WERI-Rb-1 (cell line): ENCODE measurements around the gene SH3GL3.
A peak's percentile ranks its signal among the peaks of the same experiment; 100 is the strongest.

Experiments
- DNase-seq: peaks from one replicate; pipeline ENCODE4 v3.0.0-alpha.2; 2020
- H3K27ac ChIP-seq: fragments of 250-450 bp; sonication (Bioruptor Pico); 2 replicates; pipeline ENCODE4 v1.5.1; 2020; ENCODE audit warnings: mild to moderate bottlenecking, moderate library complexity
- H3K27me3 ChIP-seq: fragments of 250-450 bp; sonication (Bioruptor Pico); 2 replicates; pipeline ENCODE4 v1.5.1; 2021; ENCODE audit warnings: mild to moderate bottlenecking, low read depth, moderate library complexity; ENCODE audit not compliant: insufficient read depth, severe bottlenecking
- H3K36me3 ChIP-seq: fragments of 250-450 bp; sonication (Bioruptor Pico); 2 replicates; pipeline ENCODE4 v1.5.1; 2020; ENCODE audit warnings: mild to moderate bottlenecking, moderate library complexity
- H3K4me3 ChIP-seq: 2 replicates; pipeline ENCODE4 v1.5.1; 2011; ENCODE audit warnings: low read depth, mild to moderate bottlenecking, control low read depth, low read length
- H3K9me3 ChIP-seq: fragments of 250-450 bp; sonication (Bioruptor Pico); 2 replicates; pipeline ENCODE4 v1.5.1; 2021; ENCODE audit warnings: mild to moderate bottlenecking, moderate library complexity; ENCODE audit not compliant: severe bottlenecking
- CTCF ChIP-seq: IDR thresholded peaks from 2 replicates; pipeline ENCODE4 v1.5.1; 2011; ENCODE audit warnings: low read depth, mild to moderate bottlenecking, control low read depth, inconsistent platforms, low read length

The SH3GL3 gene

GRCh38 chr15:83651541-83651940 is 204.4 kb downstream of the SH3GL3 start:
- no peak for DNase-seq
- H3K27me3 ChIP-seq = peaks cover 42% of the 10 kb centered on the region

GRCh38 chr15:83652626-83653204 is 205.6 kb downstream of the SH3GL3 start:
- Histone ChIP-seq H3K27me3 (peaks cover 42% of the 10 kb centered on the region), H3K36me3 (no peaks in the 10 kb centered on the region), H3K9me3 (no peaks in the 10 kb centered on the region)

More at GRCh38 chr15:83651541-83651940, 204.4 kb downstream of the SH3GL3 start:
- H3K27ac ChIP-seq = no peak overlapping the region
- H3K36me3 ChIP-seq = no peaks in the 10 kb centered on the region
- no peaks in the 10 kb centered on the region for H3K9me3 ChIP-seq
- TF ChIP-seq CTCF = no peak
- no peak overlapping the region for H3K4me3 ChIP-seq

GRCh38 chr15:83653288-83653638 is 206.1 kb downstream of the SH3GL3 start:
- Histone ChIP-seq H3K27ac (no peak overlapping the region), H3K36me3 (no peaks in the 10 kb centered on the region), H3K27me3 (peaks cover 42% of the 10 kb centered on the region), H3K9me3 (no peaks in the 10 kb centered on the region), H3K4me3 (no peak overlapping the region)
- no peak for TF ChIP-seq CTCF
- no peak for DNase-seq

More at GRCh38 chr15:83652626-83653204, 205.6 kb downstream of the SH3GL3 start:
- H3K4me3 ChIP-seq = no peak overlapping the region
- DNase-seq = no peak
- H3K27ac ChIP-seq = no peak overlapping the region
- TF ChIP-seq CTCF = no peak

GRCh38 chr15:83653639-83654378 is 206.7 kb downstream of the SH3GL3 start, which contains the start of gene ADAMTSL3:
TSS of gene ADAMTSL3 (plus strand) at chr15:83654123. CDS start at chr15:83655762, 1,639 bp downstream.
- no peak within 1 kb of the TSS for H3K27ac ChIP-seq
- DNase-seq = peak; percentile 22
- H3K4me3 ChIP-seq = peak within 1 kb of the TSS; percentile 37
- H3K36me3 ChIP-seq = no peaks in the 10 kb centered on the region
- peaks cover 42% of the 10 kb centered on the region for H3K27me3 ChIP-seq
- TF ChIP-seq CTCF = no peak
- no peaks in the 10 kb centered on the region for H3K9me3 ChIP-seq

- DNase-seq = peak; percentile 32
- H3K36me3 ChIP-seq = no peaks in the 10 kb centered on the region
- no peak for TF ChIP-seq CTCF
- peaks cover 40% of the 10 kb centered on the region for H3K27me3 ChIP-seq
- peak overlapping the region; percentile 37 for H3K4me3 ChIP-seq
- no peaks in the 10 kb centered on the region for H3K9me3 ChIP-seq
- no peak overlapping the region for H3K27ac ChIP-seq
Observed at GRCh38 chr15:83654379-83655236, 207.5 kb downstream of the SH3GL3 start.
